ENCODE measurements around the gene SCGB2B2. TPM values are rescaled to one million over a fixed set of nuclear protein-coding genes. Genes with fewer than 3 reads are reported as not detected.

The SCGB2B2 gene
- polyA plus RNA-seq, 1 donor (not counting 4 experiments of a cell fraction or from before 2014, with no cell fraction given), result 0.10 TPM

- Histone ChIP-seq H3K4me2 (ENCODE audit: control insufficient read depth, extremely low read depth, insufficient read depth, low read depth, low read length) (peak overlapping the region; percentile 86), H4K20me1 (ENCODE audit: control insufficient read depth, extremely low read depth, insufficient read depth, low read length) (no peaks in the 10 kb centered on the region), H3K36me3 (ENCODE audit: control insufficient read depth in 2 of 2, extremely low read depth in 1 of 2, insufficient read depth in 2 of 2, low read length in 2 of 2) (peaks cover 8 to 22% of the 10 kb centered on the region in 2 experiments), H3K4me1 (ENCODE audit: control insufficient read depth, extremely low read depth, insufficient read depth, low read length) (peaks cover 9% of the 10 kb centered on the region), H3K9ac (ENCODE audit: control insufficient read depth, extremely low read depth, insufficient read depth, low read length) (peak overlapping the region; percentile 92), H3K79me2 (ENCODE audit: control insufficient read depth, insufficient read depth, low read length) (peaks cover 14% of the 10 kb centered on the region), H3K4me3 (ENCODE audit: control insufficient read depth in 2 of 3, extremely low read depth in 1 of 3, insufficient read depth in 2 of 3, low read depth in 1 of 3, low read length in 3 of 3) (peak overlapping the region; percentile 85 to 89 (median 87)), H2AFZ (ENCODE audit: control insufficient read depth, low read length) (no peak overlapping the region), H3K9me1 (ENCODE audit: control insufficient read depth, extremely low read depth, insufficient read depth, low read length) (no peaks in the 10 kb centered on the region), H3K27me3 (ENCODE audit: control insufficient read depth, extremely low read depth, insufficient read depth, low read length) (no peaks in the 10 kb centered on the region), H3K27ac (ENCODE audit: control insufficient read depth, insufficient read depth, low read length) (no peak overlapping the region), H3K9me3 (ENCODE audit: control insufficient read depth, low read depth, low read length) (peaks cover 5% of the 10 kb centered on the region)
- dilution Hi-C loops (cut with MboI; ENCODE audit: extremely low pct_ligation_motif_present, low sequenced_read_pairs), result no loop called here
- FAIRE-seq (no peak), DNase-seq (ENCODE audit: low read depth, low spot score) (no peak)
- TF ChIP-seq EZH2 (IDR thresholded peaks at IDR 0.05; ENCODE audit: low read length), result no peak
- no peak for TF ChIP-seq CTCF (optimal IDR thresholded peaks at IDR 0.05 in 1 of 3, IDR thresholded peaks at IDR 0.05 in 1 of 3, conservative IDR thresholded peaks at IDR 0.05 in 1 of 3; ENCODE audit: extremely low read depth in 1 of 3, insufficient read depth in 2 of 3, low read length in 3 of 3)
Measured at GRCh38 chr19:34678421-34678820, 1.5 kb upstream of the SCGB2B2 start.

DNA sequence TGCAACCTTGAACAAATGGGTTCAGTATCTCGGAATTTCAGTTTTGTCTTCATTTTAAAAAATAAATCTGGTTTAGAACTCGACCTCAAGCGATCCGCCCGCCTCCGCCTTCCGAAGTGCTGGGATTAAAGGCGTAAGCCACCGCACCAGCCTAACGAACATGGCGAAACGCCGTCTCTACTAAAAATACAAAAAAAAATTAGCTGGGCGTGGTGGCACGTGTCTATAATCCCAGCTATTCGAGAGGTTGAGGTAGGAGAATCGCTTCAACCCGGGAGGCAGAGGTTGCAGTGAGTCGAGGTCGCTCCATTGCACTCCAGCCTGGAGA lies 1.1 kb upstream of the SCGB2B2 start:
- Histone ChIP-seq H2AFZ (ENCODE audit: control insufficient read depth, low read length) (peak overlapping the region; percentile 86), H3K27me3 (ENCODE audit: control insufficient read depth, extremely low read depth, insufficient read depth, low read length) (no peaks in the 10 kb centered on the region)

More for the DNA sequence above, 1.1 kb upstream of the SCGB2B2 start:
- peaks cover 5% of the 10 kb centered on the region for H3K9me3 ChIP-seq (ENCODE audit: control insufficient read depth, low read depth, low read length)
- no peak for DNase-seq (ENCODE audit: low read depth, low spot score)
- H3K4me3 ChIP-seq (ENCODE audit: control insufficient read depth in 2 of 3, extremely low read depth in 1 of 3, insufficient read depth in 2 of 3, low read depth in 1 of 3, low read length in 3 of 3), result peak overlapping the region; percentile 85 to 89 (median 87)
- FAIRE-seq, result no peak
- H3K79me2 ChIP-seq (ENCODE audit: control insufficient read depth, insufficient read depth, low read length), result peaks cover 14% of the 10 kb centered on the region
- no peaks in the 10 kb centered on the region for H3K9me1 ChIP-seq (ENCODE audit: control insufficient read depth, extremely low read depth, insufficient read depth, low read length)
- peak overlapping the region; percentile 92 for H3K9ac ChIP-seq (ENCODE audit: control insufficient read depth, extremely low read depth, insufficient read depth, low read length)
- peaks cover 8 to 21% of the 10 kb centered on the region in 2 experiments for H3K36me3 ChIP-seq (ENCODE audit: control insufficient read depth in 2 of 2, extremely low read depth in 1 of 2, insufficient read depth in 2 of 2, low read length in 2 of 2)
- H3K4me1 ChIP-seq (ENCODE audit: control insufficient read depth, extremely low read depth, insufficient read depth, low read length), result peaks cover 9% of the 10 kb centered on the region
- peak overlapping the region; percentile 93 for H3K27ac ChIP-seq (ENCODE audit: control insufficient read depth, insufficient read depth, low read length)
- dilution Hi-C loops (cut with MboI; ENCODE audit: extremely low pct_ligation_motif_present, low sequenced_read_pairs), result no loop called here
- TF ChIP-seq EZH2 (IDR thresholded peaks at IDR 0.05; ENCODE audit: low read length) (no peak), CTCF (optimal IDR thresholded peaks at IDR 0.05 in 1 of 3, IDR thresholded peaks at IDR 0.05 in 1 of 3, conservative IDR thresholded peaks at IDR 0.05 in 1 of 3; ENCODE audit: extremely low read depth in 1 of 3, insufficient read depth in 2 of 3, low read length in 3 of 3) (no peak)
- peak overlapping the region; percentile 86 for H3K4me2 ChIP-seq (ENCODE audit: control insufficient read depth, extremely low read depth, insufficient read depth, low read depth, low read length)
- no peaks in the 10 kb centered on the region for H4K20me1 ChIP-seq (ENCODE audit: control insufficient read depth, extremely low read depth, insufficient read depth, low read length)

Data from keratinocyte (primary cell).